HK-2 (cell line): ENCODE data around the gene PRKCQ.
"Not testable (repeated sequence)": the region's sequence is repeated elsewhere in the genome, so short reads cannot be mapped to it uniquely, and the experiment has no call there.

Experiments
- DNase-seq: peaks from one replicate; pipeline ENCODE4 v3.0.0-alpha.2; 2018; ENCODE audit not compliant: unreplicated experiment

PRKCQ gene

DNA sequence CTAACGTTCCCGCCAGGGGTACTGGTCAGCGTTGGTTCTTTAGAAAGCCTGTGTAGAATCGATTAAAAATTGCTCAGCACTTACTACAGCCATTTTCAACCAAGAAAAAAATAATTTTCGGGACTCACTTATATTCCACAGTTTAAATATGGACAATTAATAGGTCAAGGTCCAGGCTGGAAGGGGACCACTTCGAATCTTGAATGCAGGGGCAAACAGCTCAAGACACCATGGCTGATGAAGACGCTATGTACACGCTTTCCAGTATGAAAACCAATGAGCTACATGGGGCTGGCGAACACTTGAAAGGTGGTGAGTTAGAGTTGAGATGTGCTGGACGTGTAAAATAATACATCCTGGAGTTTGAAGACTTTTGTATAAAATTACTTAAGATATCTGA is 87.2 kb downstream of the PRKCQ start:
- no peak for DNase-seq

- DNase-seq, result no peak
Observed at GRCh38 chr10:6491841-6492609, 88.1 kb downstream of the PRKCQ start.

GRCh38 chr10:6490614-6491013 is 89.5 kb downstream of the PRKCQ start:
- DNase-seq, result no peak

DNA sequence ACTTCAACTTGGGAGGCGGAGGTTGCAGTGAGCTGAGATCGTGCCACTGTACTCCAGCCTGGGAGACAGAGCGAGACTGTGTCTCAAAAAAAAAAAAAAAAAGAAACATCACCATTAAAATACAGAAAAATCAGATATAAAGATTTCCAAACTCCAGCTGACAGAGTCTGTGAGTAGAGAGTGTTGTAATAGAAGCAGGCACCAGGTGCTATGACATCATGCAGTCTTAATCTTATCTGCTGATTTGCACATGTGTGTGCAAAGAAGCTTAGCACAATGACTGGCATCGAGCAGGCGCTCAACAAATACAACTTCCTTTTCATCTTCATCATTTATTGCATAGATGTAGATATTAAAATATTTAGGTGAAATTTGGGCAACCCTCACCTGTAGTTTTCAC is 92.2 kb downstream of the PRKCQ start:
- no peak for DNase-seq

GRCh38 chr10:6486309-6486708 is 93.8 kb downstream of the PRKCQ start:
- DNase-seq, result no peak

GRCh38 chr10:6482737-6483357 is 97.2 kb downstream of the PRKCQ start:
- no peak for DNase-seq

DNA sequence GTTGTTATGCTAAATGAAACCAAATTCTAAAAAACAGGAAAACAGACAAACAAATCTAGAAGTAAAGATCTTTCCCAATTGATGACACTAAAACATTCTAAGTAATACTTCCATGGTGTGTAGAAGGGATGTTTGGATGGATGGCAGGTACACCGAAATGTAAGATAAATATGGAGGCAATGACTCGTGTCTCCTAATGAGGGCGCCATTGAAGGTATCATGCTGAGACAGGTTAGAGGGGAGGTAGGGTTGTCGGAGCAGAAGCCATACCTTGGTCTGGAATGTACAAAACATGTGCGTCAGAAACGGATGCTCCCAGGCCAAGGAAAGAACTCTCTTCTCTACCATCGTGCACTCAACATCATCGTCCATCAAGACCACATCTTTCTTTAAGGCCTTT is 101.4 kb downstream of the PRKCQ start:
- no peak for DNase-seq

GRCh38 chr10:6476989-6477388 is 103.1 kb downstream of the PRKCQ start:
- no peak for DNase-seq

GRCh38 chr10:6474871-6475270 is 105.2 kb downstream of the PRKCQ start:
- no peak for DNase-seq

DNA sequence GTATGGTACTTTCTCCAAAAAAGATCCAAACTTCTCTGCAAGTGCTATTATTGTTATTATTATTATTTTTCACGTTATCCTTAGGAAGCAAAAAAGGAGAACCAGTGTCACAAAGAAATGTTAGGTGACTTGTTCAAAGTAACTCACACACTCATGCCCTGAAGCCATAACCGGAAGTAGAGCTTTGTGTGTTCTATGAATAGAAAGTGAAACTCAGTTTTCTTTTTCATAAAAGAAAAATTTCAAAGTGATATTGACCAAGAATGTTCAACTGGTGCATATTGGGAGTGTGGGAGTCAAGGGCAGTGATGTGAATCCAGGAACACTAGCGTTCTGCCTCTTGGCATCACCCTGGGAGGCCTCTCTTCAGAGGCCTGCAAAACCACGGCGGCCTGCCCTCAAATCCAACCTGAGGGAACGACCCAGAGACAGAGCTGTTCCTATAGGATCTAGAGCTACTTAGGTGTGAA is 106.1 kb downstream of the PRKCQ start:
- DNase-seq, result peak; percentile 28

GRCh38 chr10:6473430-6473829 is 106.6 kb downstream of the PRKCQ start:
- no peak for DNase-seq

- not testable (repeated sequence) for DNase-seq
Observed at GRCh38 chr10:6472710-6473005, 107.4 kb downstream of the PRKCQ start.

GRCh38 chr10:6470894-6471618 is 109.0 kb downstream of the PRKCQ start:
- no peak for DNase-seq

- DNase-seq, result no peak
Observed at GRCh38 chr10:6469661-6470060, 110.4 kb downstream of the PRKCQ start.

DNA sequence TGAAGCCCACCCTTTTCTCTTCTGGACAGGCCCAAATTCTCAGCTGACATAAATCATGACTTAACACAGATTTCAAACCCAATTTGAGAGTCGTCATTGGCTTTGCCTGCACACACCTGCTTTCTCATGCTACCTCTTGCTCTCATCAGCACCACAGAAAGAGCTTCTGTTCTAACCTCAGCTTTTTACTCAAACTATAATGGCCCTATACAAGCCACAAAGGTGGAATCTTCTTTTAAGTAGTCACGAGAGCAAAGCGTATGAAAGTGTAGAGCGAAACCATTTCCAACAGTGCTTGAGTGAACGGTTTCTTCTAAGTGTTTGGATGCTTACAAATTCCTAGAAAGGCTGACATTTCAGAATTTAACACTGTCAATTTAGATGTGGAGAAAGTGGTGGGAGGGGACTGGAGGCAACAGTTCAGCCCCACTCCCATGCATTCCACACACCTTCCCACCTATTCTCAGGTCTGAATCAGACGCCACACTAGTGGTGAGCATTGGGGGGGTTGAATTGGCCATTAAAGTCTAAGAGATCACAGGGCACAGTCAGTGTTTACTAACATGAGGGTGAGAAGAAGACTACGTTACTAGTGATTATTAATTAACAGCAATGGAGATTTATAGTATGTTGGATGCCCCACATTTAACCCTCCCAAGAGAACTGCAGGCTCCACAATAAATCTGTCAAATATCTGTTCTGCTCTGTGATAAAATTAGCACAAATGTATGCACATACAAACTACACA is 114.0 kb downstream of the PRKCQ start:
- no peak for DNase-seq

DNA sequence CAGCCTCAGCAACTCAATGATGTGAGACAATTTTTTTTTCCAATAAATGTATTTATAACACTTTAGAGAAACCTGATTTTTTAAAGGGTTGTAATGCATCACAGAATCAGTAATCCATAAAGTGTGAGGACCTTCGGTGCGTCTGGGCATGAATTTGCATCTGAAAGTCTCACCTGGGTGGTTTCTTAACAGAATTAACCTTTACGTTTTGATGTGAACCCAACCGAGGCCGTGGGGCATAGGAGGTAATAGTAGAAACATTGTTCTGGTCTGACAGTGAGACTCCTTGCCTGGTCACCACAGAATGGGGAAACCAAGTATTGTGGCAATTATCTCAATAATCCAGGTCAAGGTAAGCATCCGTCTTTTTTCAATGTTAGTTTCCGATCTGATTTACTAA is 114.6 kb downstream of the PRKCQ start:
- no peak for DNase-seq

DNA sequence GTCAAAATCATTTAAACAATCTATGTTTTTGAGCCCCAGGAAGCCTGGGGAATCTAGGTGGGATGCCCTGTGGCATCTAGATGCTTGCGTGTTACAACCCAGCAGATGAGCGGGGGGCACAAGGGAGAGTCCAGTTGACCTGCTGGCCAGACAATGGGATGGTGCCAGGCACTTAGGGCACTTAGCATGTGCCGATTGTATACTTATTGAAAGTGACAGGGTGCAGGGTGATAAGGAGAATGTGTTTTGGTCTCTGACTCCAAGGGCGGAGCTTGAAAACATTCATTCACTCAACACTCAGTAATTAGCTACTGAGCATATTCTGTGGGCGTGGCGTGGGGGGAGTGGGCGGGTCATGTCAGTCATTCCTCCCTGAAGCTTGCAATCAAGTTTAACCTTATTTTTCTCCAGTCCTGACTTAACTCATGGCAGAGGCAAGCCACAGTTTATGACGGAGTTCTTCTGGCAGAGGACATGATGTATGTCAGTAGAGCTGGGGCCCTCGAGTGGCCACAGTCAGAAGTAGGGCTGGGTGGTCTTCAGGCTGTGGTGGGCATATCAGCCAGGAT is 115.1 kb downstream of the PRKCQ start:
- DNase-seq, result no peak

DNA sequence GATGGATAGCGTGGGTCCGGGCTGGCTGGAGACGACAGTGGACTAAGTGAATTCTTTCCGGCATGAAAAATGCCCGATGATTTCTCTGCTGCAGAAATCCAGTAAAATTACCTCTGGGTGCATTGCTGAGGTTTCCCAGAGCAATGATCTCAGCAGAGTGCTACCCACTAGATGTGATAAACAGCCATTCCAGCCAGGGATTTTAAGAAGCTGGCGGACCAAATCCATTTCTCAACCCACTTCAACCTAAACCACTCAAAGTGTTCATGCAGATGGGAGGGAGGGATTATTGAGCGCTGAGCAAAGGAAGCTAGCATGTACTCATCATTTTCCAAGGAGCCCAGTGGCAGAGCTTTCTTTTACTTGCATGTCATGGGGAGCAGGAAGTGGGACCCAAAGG is 116.7 kb downstream of the PRKCQ start:
- DNase-seq, result no peak

DNA sequence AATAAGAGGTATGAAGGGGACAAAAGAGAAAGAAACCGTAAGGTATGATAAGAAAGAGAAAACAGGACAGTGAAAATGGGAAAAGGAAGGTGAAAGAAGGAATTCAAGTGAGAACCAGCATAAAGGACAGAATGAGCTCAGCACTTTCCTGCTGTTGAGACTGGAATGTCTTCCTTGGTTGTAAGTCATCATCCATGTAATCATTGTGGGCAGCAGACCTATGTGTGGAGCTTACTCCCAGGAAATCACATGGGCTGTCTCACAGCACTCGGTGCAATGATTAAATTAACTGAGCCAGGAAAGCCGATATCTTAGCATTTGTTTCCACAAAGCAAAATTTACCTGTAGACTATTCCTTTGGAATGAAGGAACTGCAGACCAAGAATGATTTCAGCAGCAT is 118.1 kb downstream of the PRKCQ start:
- DNase-seq, result no peak

GRCh38 chr10:6460861-6461409 is 119.1 kb downstream of the PRKCQ start:
- DNase-seq, result no peak

- no peak for DNase-seq
Observed at GRCh38 chr10:6458814-6459213, 121.3 kb downstream of the PRKCQ start.

GRCh38 chr10:6457376-6457775 is 122.7 kb downstream of the PRKCQ start:
- DNase-seq, result no peak
